Measurements from ENCODE around the gene SLC44A4.

Gene SLC44A4

DNA sequence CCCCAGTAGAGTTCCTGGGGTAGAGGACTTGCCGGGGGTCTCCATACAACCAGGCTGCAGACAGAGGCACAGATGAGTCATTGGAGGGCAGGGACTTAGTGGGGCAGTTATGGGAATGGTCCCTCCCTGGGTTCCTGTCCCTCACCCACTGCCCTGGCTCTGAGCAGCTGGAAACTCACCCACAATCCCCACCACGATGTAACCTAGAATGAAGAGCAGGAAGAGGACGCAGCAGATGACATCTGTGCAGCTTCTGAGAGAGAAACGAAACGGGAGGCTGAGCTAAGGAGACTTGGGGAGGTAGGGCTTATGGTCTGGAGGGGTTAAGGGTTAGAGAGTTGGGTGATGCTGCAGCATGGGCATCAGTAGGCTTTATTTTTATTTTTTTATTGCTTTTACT is 2.9 kb downstream of the SLC44A4 start:
- Histone ChIP-seq H2AK5ac (ENCODE audit: low read length) (no peak overlapping the region), H3K36me3 (ENCODE audit: control insufficient read depth in 1 of 2, insufficient read depth in 2 of 2, low read length in 2 of 2) (peaks cover 15% of the 10 kb centered on the region in 2 experiments), H3K18ac (ENCODE audit: low read length) (no peak overlapping the region), H3K23ac (ENCODE audit: low read length) (no peak overlapping the region), H3K27ac (ENCODE audit: low read depth, low read length) (no peak overlapping the region), H3K4me3 (ENCODE audit: low read depth, low read length) (no peak overlapping the region), H3K4me2 (ENCODE audit: low read length) (no peak overlapping the region), H3K79me1 (ENCODE audit: low read length) (no peaks in the 10 kb centered on the region), H2BK5ac (ENCODE audit: low read depth, low read length, poor library complexity) (no peak overlapping the region), H2BK120ac (ENCODE audit: insufficient read depth, low read length, poor library complexity) (no peak overlapping the region), H4K12ac (ENCODE audit: low read depth, low read length) (no peak overlapping the region), H3K14ac (ENCODE audit: low read length) (no peak overlapping the region), H3K79me2 (ENCODE audit: control insufficient read depth, insufficient read depth, low read length, poor library complexity) (no peaks in the 10 kb centered on the region), H3K9ac (ENCODE audit: low read length) (no peak overlapping the region), H3K9me3 (ENCODE audit: insufficient read depth, low read depth, low read length) (no peaks in the 10 kb centered on the region), H3K4me1 (ENCODE audit: control insufficient read depth in 1 of 2, insufficient read depth in 2 of 2, low read length in 2 of 2) (peaks cover 7 to 17% of the 10 kb centered on the region in 2 experiments), H4K8ac (ENCODE audit: low read depth, low read length) (no peak overlapping the region), H3K27me3 (ENCODE audit: insufficient read depth, low read length) (no peaks in the 10 kb centered on the region), H3K4ac (ENCODE audit: low read depth, low read length) (no peak overlapping the region), H2BK12ac (ENCODE audit: low read length) (no peak overlapping the region), H4K91ac (ENCODE audit: low read depth, low read length) (no peak overlapping the region), H2AFZ (ENCODE audit: insufficient read depth, low read length, poor library complexity) (no peak overlapping the region)
- DNase-seq: no peak
- WGBS (ENCODE audit: extremely low coverage, insufficient coverage, insufficient read length): no CpG with 5 or more reads among the region's 5 CpGs

DNA sequence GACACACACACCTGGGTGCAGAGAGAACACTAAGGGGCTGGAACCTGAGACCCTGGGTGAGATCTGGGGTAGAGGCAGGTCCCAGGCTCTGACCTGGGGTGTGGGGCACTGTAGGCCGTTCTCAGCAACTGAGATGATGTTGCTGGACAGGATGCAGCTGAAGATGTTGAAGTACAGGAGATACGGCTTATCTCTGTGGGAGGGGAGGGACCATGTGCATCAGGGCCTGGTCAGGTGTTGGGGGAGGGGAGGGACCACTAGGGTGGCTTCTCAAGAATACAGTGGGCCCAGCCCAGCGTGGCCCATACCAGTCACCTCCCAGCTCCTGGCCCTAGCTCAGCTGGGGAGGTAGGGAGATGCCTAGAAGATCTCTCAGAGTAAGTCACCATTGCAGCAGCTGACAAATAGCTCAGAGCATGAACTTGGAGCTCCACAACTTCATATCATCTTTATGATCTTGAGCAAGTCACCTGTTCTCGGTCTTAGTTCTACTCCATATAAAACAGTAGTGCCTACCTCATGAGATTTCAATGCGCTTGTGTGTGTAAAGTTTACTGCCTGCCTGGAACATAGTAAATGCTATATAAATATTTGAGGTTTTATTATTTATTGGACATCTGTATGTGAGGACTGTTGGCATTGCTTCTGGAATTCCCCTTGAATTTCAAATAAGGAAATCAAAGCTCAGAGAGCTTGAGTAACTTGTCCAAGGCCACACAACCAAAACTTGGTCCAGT is 3.8 kb downstream of the SLC44A4 start:
- H4K8ac ChIP-seq (ENCODE audit: low read depth, low read length): no peak overlapping the region
- H2BK12ac ChIP-seq (ENCODE audit: low read length): no peak overlapping the region
- H3K4ac ChIP-seq (ENCODE audit: low read depth, low read length): no peak overlapping the region
- WGBS (ENCODE audit: extremely low coverage, insufficient coverage, insufficient read length): no CpG with 5 or more reads among the region's 5 CpGs
- H3K27me3 ChIP-seq (ENCODE audit: insufficient read depth, low read length): no peaks in the 10 kb centered on the region
- no peak overlapping the region for H3K4me3 ChIP-seq (ENCODE audit: low read depth, low read length)
- H3K79me2 ChIP-seq (ENCODE audit: control insufficient read depth, insufficient read depth, low read length, poor library complexity): no peaks in the 10 kb centered on the region
- H3K9ac ChIP-seq (ENCODE audit: low read length): no peak overlapping the region
- H4K91ac ChIP-seq (ENCODE audit: low read depth, low read length): no peak overlapping the region
- H2AFZ ChIP-seq (ENCODE audit: insufficient read depth, low read length, poor library complexity): no peak overlapping the region
- DNase-seq: peak; percentile 14 to 39
- peaks cover 8 to 19% of the 10 kb centered on the region in 2 experiments for H3K4me1 ChIP-seq (ENCODE audit: control insufficient read depth in 1 of 2, insufficient read depth in 2 of 2, low read length in 2 of 2)
- H2BK120ac ChIP-seq (ENCODE audit: insufficient read depth, low read length, poor library complexity): no peak overlapping the region
- H4K12ac ChIP-seq (ENCODE audit: low read depth, low read length): no peak overlapping the region
- H2BK5ac ChIP-seq (ENCODE audit: low read depth, low read length, poor library complexity): no peak overlapping the region
- no peak overlapping the region for H3K18ac ChIP-seq (ENCODE audit: low read length)
- no peaks in the 10 kb centered on the region for H3K79me1 ChIP-seq (ENCODE audit: low read length)
- H3K23ac ChIP-seq (ENCODE audit: low read length): no peak overlapping the region
- H2AK5ac ChIP-seq (ENCODE audit: low read length): no peak overlapping the region
- H3K27ac ChIP-seq (ENCODE audit: low read depth, low read length): no peak overlapping the region
- H3K14ac ChIP-seq (ENCODE audit: low read length): no peak overlapping the region
- H3K4me2 ChIP-seq (ENCODE audit: low read length): no peak overlapping the region
- H3K36me3 ChIP-seq (ENCODE audit: control insufficient read depth in 1 of 2, insufficient read depth in 2 of 2, low read length in 2 of 2): peaks cover 6 to 7% of the 10 kb centered on the region in 2 experiments
- no peaks in the 10 kb centered on the region for H3K9me3 ChIP-seq (ENCODE audit: insufficient read depth, low read depth, low read length)

DNA sequence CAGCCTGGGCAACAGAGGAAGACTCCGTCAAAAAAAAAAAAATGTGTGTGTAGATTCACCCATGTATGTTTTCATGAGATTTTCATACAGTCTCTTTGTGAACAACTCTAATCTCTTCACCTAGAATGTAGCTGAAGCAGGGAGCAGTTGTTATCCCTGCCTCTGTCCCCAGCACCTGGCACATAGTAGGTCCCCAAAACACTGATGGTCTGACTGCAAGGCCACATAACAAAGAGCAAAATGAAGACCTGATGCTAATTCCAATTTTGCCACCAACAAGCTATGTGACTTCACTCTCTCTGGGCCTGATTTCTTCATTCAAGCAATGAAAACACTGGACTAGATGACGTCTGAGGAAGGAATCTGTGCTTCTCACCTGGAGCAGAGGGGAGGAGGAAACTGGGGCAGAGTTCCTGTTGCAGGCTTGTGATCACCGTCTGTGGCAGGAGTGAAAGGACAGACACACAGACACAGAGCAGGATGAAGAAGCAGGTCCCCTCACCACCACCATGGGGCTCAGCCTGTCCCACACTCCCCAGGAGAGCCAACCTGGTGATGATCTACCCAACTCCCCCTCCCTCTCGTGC is 4.6 kb downstream of the SLC44A4 start:
- Histone ChIP-seq H3K4ac (ENCODE audit: low read depth, low read length) (no peak overlapping the region), H4K12ac (ENCODE audit: low read depth, low read length) (no peak overlapping the region), H3K9ac (ENCODE audit: low read length) (no peak overlapping the region), H3K4me1 (ENCODE audit: control insufficient read depth in 1 of 2, insufficient read depth in 2 of 2, low read length in 2 of 2) (peaks cover 8 to 19% of the 10 kb centered on the region in 2 experiments), H3K27ac (ENCODE audit: low read depth, low read length) (no peak overlapping the region), H2BK120ac (ENCODE audit: insufficient read depth, low read length, poor library complexity) (no peak overlapping the region), H2AFZ (ENCODE audit: insufficient read depth, low read length, poor library complexity) (no peak overlapping the region), H3K23ac (ENCODE audit: low read length) (no peak overlapping the region), H3K4me3 (ENCODE audit: low read depth, low read length) (no peak overlapping the region), H3K36me3 (ENCODE audit: control insufficient read depth in 1 of 2, insufficient read depth in 2 of 2, low read length in 2 of 2) (no peaks in the 10 kb centered on the region), H3K18ac (ENCODE audit: low read length) (no peak overlapping the region), H3K9me3 (ENCODE audit: insufficient read depth, low read depth, low read length) (no peaks in the 10 kb centered on the region), H3K14ac (ENCODE audit: low read length) (no peak overlapping the region), H2BK12ac (ENCODE audit: low read length) (no peak overlapping the region), H3K27me3 (ENCODE audit: insufficient read depth, low read length) (no peaks in the 10 kb centered on the region), H4K91ac (ENCODE audit: low read depth, low read length) (no peak overlapping the region), H3K4me2 (ENCODE audit: low read length) (no peak overlapping the region), H3K79me1 (ENCODE audit: low read length) (no peaks in the 10 kb centered on the region), H3K79me2 (ENCODE audit: control insufficient read depth, insufficient read depth, low read length, poor library complexity) (no peaks in the 10 kb centered on the region), H4K8ac (ENCODE audit: low read depth, low read length) (no peak overlapping the region), H2AK5ac (ENCODE audit: low read length) (no peak overlapping the region), H2BK5ac (ENCODE audit: low read depth, low read length, poor library complexity) (no peak overlapping the region)
- DNase-seq: peak; percentile 68 to 84
- WGBS (ENCODE audit: extremely low coverage, insufficient coverage, insufficient read length): no CpG with 5 or more reads among the region's 4 CpGs

DNA sequence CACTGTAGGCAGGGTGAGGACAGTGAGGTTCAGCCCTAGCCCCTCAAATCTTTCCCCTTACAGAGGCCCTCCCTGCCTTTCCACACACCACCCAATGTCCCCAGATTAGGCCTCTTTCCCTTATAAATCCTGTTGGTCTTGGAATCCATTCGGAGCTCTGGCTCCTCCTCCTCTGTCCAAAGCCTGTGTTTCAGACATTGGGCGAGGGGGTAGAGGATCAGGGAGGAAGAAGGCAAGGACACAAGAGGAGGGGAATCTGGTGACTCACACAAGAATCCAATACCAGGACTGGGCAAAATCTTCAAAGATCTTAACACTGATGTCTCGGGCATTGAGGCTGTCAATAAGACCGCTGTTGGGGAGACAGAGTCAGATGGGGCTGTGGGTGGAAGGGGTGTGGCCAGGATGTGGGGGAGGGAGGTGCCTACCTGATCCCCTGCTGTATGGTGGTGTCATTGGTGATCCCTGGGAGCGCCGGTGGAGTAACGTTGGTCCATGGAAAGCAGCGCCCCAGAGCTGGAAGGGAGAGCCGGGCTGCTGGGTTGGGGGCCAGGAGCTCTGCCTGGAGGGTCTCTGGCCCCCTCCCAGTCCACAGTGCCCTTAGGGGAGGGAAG is 7.6 kb downstream of the SLC44A4 start:
- no peak overlapping the region for H2BK12ac ChIP-seq (ENCODE audit: low read length)
- H2BK5ac ChIP-seq (ENCODE audit: low read depth, low read length, poor library complexity): no peak overlapping the region
- no peak overlapping the region for H3K4ac ChIP-seq (ENCODE audit: low read depth, low read length)
- H2AFZ ChIP-seq (ENCODE audit: insufficient read depth, low read length, poor library complexity): no peak overlapping the region
- no peak overlapping the region for H4K8ac ChIP-seq (ENCODE audit: low read depth, low read length)
- H3K14ac ChIP-seq (ENCODE audit: low read length): no peak overlapping the region
- no peaks in the 10 kb centered on the region for H3K9me3 ChIP-seq (ENCODE audit: insufficient read depth, low read depth, low read length)
- no peak overlapping the region for H3K27ac ChIP-seq (ENCODE audit: low read depth, low read length)
- H3K79me1 ChIP-seq (ENCODE audit: low read length): no peaks in the 10 kb centered on the region
- H3K36me3 ChIP-seq (ENCODE audit: control insufficient read depth in 1 of 2, insufficient read depth in 2 of 2, low read length in 2 of 2): no peaks in the 10 kb centered on the region
- no peak overlapping the region for H4K12ac ChIP-seq (ENCODE audit: low read depth, low read length)
- no peak overlapping the region for H2AK5ac ChIP-seq (ENCODE audit: low read length)
- H3K4me2 ChIP-seq (ENCODE audit: low read length): no peak overlapping the region
- no peak overlapping the region for H3K18ac ChIP-seq (ENCODE audit: low read length)
- no peak overlapping the region for H3K4me3 ChIP-seq (ENCODE audit: low read depth, low read length)
- no peak overlapping the region for H2BK120ac ChIP-seq (ENCODE audit: insufficient read depth, low read length, poor library complexity)
- no peaks in the 10 kb centered on the region for H3K27me3 ChIP-seq (ENCODE audit: insufficient read depth, low read length)
- WGBS (ENCODE audit: extremely low coverage, insufficient coverage, insufficient read length): no CpG with 5 or more reads among the region's 9 CpGs
- H4K91ac ChIP-seq (ENCODE audit: low read depth, low read length): peak overlapping the region; percentile 40
- H3K4me1 ChIP-seq (ENCODE audit: control insufficient read depth in 1 of 2, insufficient read depth in 2 of 2, low read length in 2 of 2): peaks cover 8 to 19% of the 10 kb centered on the region in 2 experiments
- no peak overlapping the region for H3K23ac ChIP-seq (ENCODE audit: low read length)
- H3K9ac ChIP-seq (ENCODE audit: low read length): no peak overlapping the region
- DNase-seq: peak in 1 of 2 donors; percentile 26
- H3K79me2 ChIP-seq (ENCODE audit: control insufficient read depth, insufficient read depth, low read length, poor library complexity): no peaks in the 10 kb centered on the region

All from trophoblast cell (in vitro differentiated cells and primary cell).